GM18909 (cell line): Measurements from ENCODE around the gene CNBD2.
A peak's percentile ranks its signal among the peaks of the same experiment; 100 is the strongest.
"Not testable (repeated sequence)": the region's sequence is repeated elsewhere in the genome, so short reads cannot be mapped to it uniquely, and the experiment has no call there.

Experiments
- ATAC-seq: cut with Tn5 transposase; IDR thresholded peaks from one replicate; pipeline ENCODE4 v1.9.1; 2021; ENCODE audit warnings: mild to moderate bottlenecking; ENCODE audit not compliant: unreplicated experiment, poor library complexity

CNBD2 gene

GRCh38 chr20:35967979-35968640 lies at the start of gene CNBD2:
TSS of gene CNBD2 (plus strand) at chr20:35968590. CDS start at chr20:35968763, 173 bp downstream.
- ATAC-seq, result no peak

- no peak for ATAC-seq
These were observed 47.9 kb upstream of the CNBD2 start for GRCh38 chr20:35920523-35920922.

- ATAC-seq, result no peak
These were observed 39.1 kb upstream of the CNBD2 start for GRCh38 chr20:35929301-35929700.

- ATAC-seq, result no peak
These were observed 34.3 kb upstream of the CNBD2 start for GRCh38 chr20:35934050-35934449.

GRCh38 chr20:35939264-35939663 lies 29.1 kb upstream of the CNBD2 start:
- no peak for ATAC-seq

GRCh38 chr20:35941620-35942019 lies 26.8 kb upstream of the CNBD2 start:
- no peak for ATAC-seq

- ATAC-seq, result no peak
These were observed 26.1 kb upstream of the CNBD2 start for GRCh38 chr20:35942243-35942642.

GRCh38 chr20:35947489-35947888 lies 20.9 kb upstream of the CNBD2 start:
- no peak for ATAC-seq

GRCh38 chr20:35947907-35948306 lies 20.5 kb upstream of the CNBD2 start:
- no peak for ATAC-seq

GRCh38 chr20:35950093-35950492 lies 18.3 kb upstream of the CNBD2 start:
- ATAC-seq, result no peak

- ATAC-seq, result not testable (repeated sequence)
These were observed 16.3 kb upstream of the CNBD2 start for GRCh38 chr20:35952080-35952479.

- no peak for ATAC-seq
These were observed 15.7 kb upstream of the CNBD2 start for GRCh38 chr20:35952480-35953386.

- peak; percentile 27 for ATAC-seq
These were observed 14.8 kb upstream of the CNBD2 start for GRCh38 chr20:35953387-35954199.

GRCh38 chr20:35954200-35954906 lies 14.0 kb upstream of the CNBD2 start, which contains the start of gene SCAND1:
TSS of gene SCAND1 (minus strand) at chr20:35954502. CDS start at chr20:35954284, 218 bp downstream.
- ATAC-seq, result peak; percentile 90

GRCh38 chr20:35954907-35955251 lies 13.5 kb upstream of the CNBD2 start:
- peak; percentile 3 for ATAC-seq

GRCh38 chr20:35956616-35957015 lies 11.8 kb upstream of the CNBD2 start:
- ATAC-seq, result no peak

GRCh38 chr20:35959291-35959690 lies 9.1 kb upstream of the CNBD2 start:
- not testable (repeated sequence) for ATAC-seq

- ATAC-seq, result no peak
These were observed 4.5 kb upstream of the CNBD2 start for GRCh38 chr20:35963878-35964277.

GRCh38 chr20:35968930-35969329 lies 540 bp downstream of the CNBD2 start:
- ATAC-seq, result no peak

GRCh38 chr20:35971981-35972380 lies 3.6 kb downstream of the CNBD2 start:
- no peak for ATAC-seq
